Activated B cell treated with CpG ODN at 0.5 μM for 24 hours (primary cell): ENCODE results near the gene C11orf58. TPM values are rescaled to one million over a fixed set of nuclear protein-coding genes. Genes with fewer than 3 reads are reported as not detected.

Experiments
- ATAC-seq: fragments of 200-7000 bp; cut with Tn5 transposase; one replicate; pipeline ENCODE4 v1.10.0; 2021; ENCODE audit warnings: low read depth, mild to moderate bottlenecking, moderate library complexity
- CTCF ChIA-PET: fragments of 350-600 bp; sonication (Branson Sonifier 250); formaldehyde crosslinking; loops from one replicate; lab custom pipeline; 2021; ENCODE audit warnings: antibody characterized with exemption; lab: Charles Lee
- POLR2A ChIA-PET: fragments of 350-600 bp; sonication (Branson Sonifier 250); formaldehyde crosslinking; loops from one replicate; lab custom pipeline; 2021; ENCODE audit warnings: antibody characterized with exemption; lab: Charles Lee
- DNase-seq: peaks from one replicate; pipeline ENCODE4 v3.0.0; 2022
- H3K27ac Mint-ChIP-seq: one replicate; pipeline ENCODE4 v1.8.0; 2020; ENCODE audit warnings: mixed read lengths
- H3K27me3 Mint-ChIP-seq: one replicate; pipeline ENCODE4 v1.8.0; 2021; ENCODE audit warnings: mixed read lengths
- H3K36me3 Mint-ChIP-seq: one replicate; pipeline ENCODE4 v1.8.0; 2021; ENCODE audit warnings: low read depth, mixed read lengths
- H3K4me1 Mint-ChIP-seq: one replicate; pipeline ENCODE4 v1.8.0; 2021; ENCODE audit warnings: mixed read lengths
- H3K4me3 Mint-ChIP-seq: one replicate; pipeline ENCODE4 v1.8.0; 2020; ENCODE audit warnings: mild to moderate bottlenecking, mixed read lengths
- H3K9me3 Mint-ChIP-seq: one replicate; pipeline ENCODE4 v1.8.0; 2020; ENCODE audit warnings: mixed read lengths
- intact Hi-C: fragments of 100-400 bp; cut with micrococcal nuclease; formaldehyde crosslinking; loops from one replicate; pipeline ENCODE4 v1.15.1; 2024
- total RNA-seq: library from RNA; stranded (reverse); gene quantifications from 2 replicates; pipeline ENCODE4 v1.2.3, GENCODE V29; 2022
- TF ChIP-seq, protein P1 (sequence below): fragments of 200-600 bp; IDR thresholded peaks from one replicate; pipeline ENCODE4 v1.8.0; 2022; ENCODE audit warnings: antibody characterized with exemption, mild to moderate bottlenecking

Gene C11orf58
- total RNA-seq, 1 donor from 2014 or later = 130 TPM

DNA sequence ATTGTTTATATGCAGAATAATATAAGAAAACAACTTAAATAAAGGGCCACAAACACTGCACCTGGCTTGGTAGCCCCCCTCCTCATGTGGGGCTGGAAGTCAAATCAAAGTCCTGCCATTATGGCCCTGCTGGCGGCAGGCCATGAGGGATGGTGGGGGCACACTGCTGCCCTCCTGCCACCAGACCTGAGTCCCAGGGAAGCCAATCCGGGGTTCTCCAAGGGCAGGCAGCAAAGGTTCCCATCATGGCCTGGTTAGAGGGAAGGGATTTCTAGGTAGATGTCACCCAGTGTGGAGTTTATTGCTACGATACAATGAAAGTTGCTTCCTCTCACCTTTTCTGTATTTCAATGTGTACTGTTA lies 39.1 kb downstream of the C11orf58 start:
- DNase-seq = no peak
- H3K27me3 Mint-ChIP-seq = no peaks in the 10 kb centered on the region
- no peak for ATAC-seq
- intact Hi-C loops = no loop called here
- no peaks in the 10 kb centered on the region for H3K9me3 Mint-ChIP-seq
- H3K4me1 Mint-ChIP-seq = no peaks in the 10 kb centered on the region
- no peak overlapping the region for H3K27ac Mint-ChIP-seq
- ChIA-PET CTCF (no interaction called here), POLR2A (no interaction called here)
- H3K36me3 Mint-ChIP-seq = no peaks in the 10 kb centered on the region
- TF ChIP-seq, protein P1, sequence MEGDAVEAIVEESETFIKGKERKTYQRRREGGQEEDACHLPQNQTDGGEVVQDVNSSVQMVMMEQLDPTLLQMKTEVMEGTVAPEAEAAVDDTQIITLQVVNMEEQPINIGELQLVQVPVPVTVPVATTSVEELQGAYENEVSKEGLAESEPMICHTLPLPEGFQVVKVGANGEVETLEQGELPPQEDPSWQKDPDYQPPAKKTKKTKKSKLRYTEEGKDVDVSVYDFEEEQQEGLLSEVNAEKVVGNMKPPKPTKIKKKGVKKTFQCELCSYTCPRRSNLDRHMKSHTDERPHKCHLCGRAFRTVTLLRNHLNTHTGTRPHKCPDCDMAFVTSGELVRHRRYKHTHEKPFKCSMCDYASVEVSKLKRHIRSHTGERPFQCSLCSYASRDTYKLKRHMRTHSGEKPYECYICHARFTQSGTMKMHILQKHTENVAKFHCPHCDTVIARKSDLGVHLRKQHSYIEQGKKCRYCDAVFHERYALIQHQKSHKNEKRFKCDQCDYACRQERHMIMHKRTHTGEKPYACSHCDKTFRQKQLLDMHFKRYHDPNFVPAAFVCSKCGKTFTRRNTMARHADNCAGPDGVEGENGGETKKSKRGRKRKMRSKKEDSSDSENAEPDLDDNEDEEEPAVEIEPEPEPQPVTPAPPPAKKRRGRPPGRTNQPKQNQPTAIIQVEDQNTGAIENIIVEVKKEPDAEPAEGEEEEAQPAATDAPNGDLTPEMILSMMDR = no peak
- no peak overlapping the region for H3K4me3 Mint-ChIP-seq

DNA sequence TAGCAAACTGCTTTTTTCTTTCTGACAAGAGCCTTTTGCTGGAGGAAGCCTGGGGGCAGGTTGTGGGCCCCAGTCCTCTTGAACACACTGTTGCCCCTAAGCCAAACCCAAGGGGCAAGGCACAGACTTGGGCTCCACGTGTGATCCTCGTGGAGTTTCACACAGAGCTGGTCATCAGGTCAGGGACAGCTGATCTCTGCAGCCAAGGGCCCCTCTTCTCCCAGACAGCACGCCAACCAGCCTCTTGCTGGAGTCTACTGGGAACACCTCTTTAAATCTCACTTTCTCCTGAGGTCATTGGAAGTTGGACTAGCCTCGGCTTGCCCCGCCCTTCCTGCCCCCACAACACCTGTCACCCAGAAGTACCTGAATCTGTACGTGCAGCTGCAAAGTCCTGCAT lies 39.8 kb downstream of the C11orf58 start:
- intact Hi-C loops = no loop called here
- Mint-ChIP-seq H3K36me3 (no peaks in the 10 kb centered on the region), H3K4me1 (no peaks in the 10 kb centered on the region), H3K27me3 (no peaks in the 10 kb centered on the region), H3K27ac (no peak overlapping the region), H3K9me3 (no peaks in the 10 kb centered on the region), H3K4me3 (no peak overlapping the region)
- no peak for ATAC-seq
- DNase-seq = no peak
- ChIA-PET CTCF (interaction anchor here (0.9 kb wide), 1 partner anchor 11 kb away, joined by 3 read pairs; no protein-coding TSS in a partner anchor), POLR2A (no interaction called here)
- TF ChIP-seq, protein P1 = no peak

DNA sequence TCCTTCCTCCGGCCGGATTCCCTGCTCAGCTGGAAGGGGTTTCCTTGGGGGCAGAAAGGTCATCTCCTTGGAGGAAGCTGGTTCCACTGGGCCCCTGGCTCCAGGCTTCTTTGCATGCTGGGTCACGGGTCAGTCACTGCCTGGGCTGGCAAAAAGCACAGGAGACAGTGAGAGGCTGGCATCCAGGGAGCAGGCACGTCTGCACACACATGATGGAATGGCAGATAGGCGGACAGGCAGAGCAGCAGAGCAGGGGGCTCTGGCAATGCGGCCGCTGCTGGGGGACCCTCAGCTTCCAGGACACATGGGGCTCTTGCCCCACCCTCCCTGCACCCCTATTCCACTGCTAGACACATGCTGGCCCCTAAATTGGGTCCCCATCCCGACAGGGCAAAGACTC lies 40.4 kb downstream of the C11orf58 start:
- Mint-ChIP-seq H3K27me3 (no peaks in the 10 kb centered on the region), H3K27ac (no peak overlapping the region), H3K36me3 (no peaks in the 10 kb centered on the region), H3K9me3 (no peaks in the 10 kb centered on the region), H3K4me1 (no peaks in the 10 kb centered on the region), H3K4me3 (no peak overlapping the region)
- ChIA-PET POLR2A (no interaction called here), CTCF (interaction anchor here (0.9 kb wide), 1 partner anchor 10 kb away, joined by 3 read pairs; no protein-coding TSS in a partner anchor)
- DNase-seq (no peak), ATAC-seq (no peak)
- intact Hi-C loops = no loop called here
- TF ChIP-seq, protein P1 = no peak

DNA sequence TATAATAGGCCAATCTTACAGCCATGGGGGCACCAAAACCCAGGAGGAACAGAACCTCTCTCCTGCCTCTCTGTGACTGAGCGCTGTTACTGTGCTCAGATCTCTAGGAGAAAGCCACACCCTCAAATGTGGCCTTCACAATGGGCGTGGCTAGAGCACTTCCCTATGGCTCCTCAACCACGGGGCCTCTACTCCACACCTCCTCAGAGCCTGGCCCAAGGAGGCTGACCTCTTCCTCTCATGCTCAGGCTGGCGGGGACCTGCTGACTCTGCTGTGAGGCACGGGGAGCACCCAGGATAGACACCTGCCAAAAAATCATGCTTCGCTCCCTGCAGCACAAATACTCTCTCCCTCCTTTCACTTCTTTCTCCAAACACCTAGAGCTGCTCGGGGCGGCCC lies 41.0 kb downstream of the C11orf58 start:
- Mint-ChIP-seq H3K4me3 (no peak overlapping the region), H3K4me1 (no peaks in the 10 kb centered on the region), H3K9me3 (no peaks in the 10 kb centered on the region), H3K36me3 (no peaks in the 10 kb centered on the region), H3K27ac (no peak overlapping the region), H3K27me3 (no peaks in the 10 kb centered on the region)
- ATAC-seq = no peak
- intact Hi-C loops = no loop called here
- ChIA-PET POLR2A (no interaction called here), CTCF (no interaction called here)
- no peak for DNase-seq
- TF ChIP-seq, protein P1 = no peak

DNA sequence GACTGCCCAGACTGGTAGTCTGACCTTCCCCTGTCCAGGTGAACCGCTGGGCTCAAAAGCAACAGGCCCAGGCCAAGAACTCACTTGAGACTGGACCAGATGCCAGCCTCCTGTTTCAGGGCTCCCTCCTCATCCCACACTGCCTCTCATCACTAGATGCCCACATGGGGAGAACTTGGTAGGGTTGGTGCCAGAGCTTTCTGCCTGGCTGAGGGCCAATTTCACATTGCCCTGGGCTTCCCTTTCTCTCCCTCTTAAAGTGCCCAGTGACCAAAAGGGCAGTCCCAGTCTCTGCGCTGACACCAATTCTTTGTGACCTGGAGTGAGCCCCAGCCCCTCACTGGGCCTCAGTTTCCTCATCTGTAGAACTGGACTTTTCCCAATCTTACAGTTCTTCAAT lies 41.7 kb downstream of the C11orf58 start:
- H3K36me3 Mint-ChIP-seq = no peaks in the 10 kb centered on the region
- ChIA-PET POLR2A (no interaction called here), CTCF (no interaction called here)
- no peak overlapping the region for H3K4me3 Mint-ChIP-seq
- H3K27ac Mint-ChIP-seq = no peak overlapping the region
- DNase-seq (no peak), ATAC-seq (no peak)
- intact Hi-C loops = loop anchor here (10.0 kb wide), 1 partner anchor 605 kb away; the partner anchor contains the start of gene KCNJ11
- no peaks in the 10 kb centered on the region for H3K27me3 Mint-ChIP-seq
- H3K9me3 Mint-ChIP-seq = no peaks in the 10 kb centered on the region
- no peaks in the 10 kb centered on the region for H3K4me1 Mint-ChIP-seq
- TF ChIP-seq, protein P1 = no peak
